HG02759 (cell line): ENCODE results near the gene LEAP2.
"Not testable (repeated sequence)": the region's sequence is repeated elsewhere in the genome, so short reads cannot be mapped to it uniquely, and the experiment has no call there.

Source experiments
- ATAC-seq: cut with Tn5 transposase; IDR thresholded peaks from one replicate; pipeline ENCODE4 v1.9.1; 2021; ENCODE audit warnings: mild to moderate bottlenecking, moderate library complexity; ENCODE audit not compliant: unreplicated experiment

LEAP2 gene

GRCh38 chr5:132840313-132840712 lies 33.2 kb upstream of the LEAP2 start:
- no peak for ATAC-seq

GRCh38 chr5:132840896-132841295 lies 32.6 kb upstream of the LEAP2 start:
- no peak for ATAC-seq

- ATAC-seq, result no peak
These were observed 32.2 kb upstream of the LEAP2 start for GRCh38 chr5:132841305-132841704.

GRCh38 chr5:132848270-132848669 lies 25.2 kb upstream of the LEAP2 start:
- ATAC-seq, result no peak

GRCh38 chr5:132849347-132849746 lies 24.1 kb upstream of the LEAP2 start:
- no peak for ATAC-seq

GRCh38 chr5:132850066-132850465 lies 23.4 kb upstream of the LEAP2 start:
- ATAC-seq, result no peak

GRCh38 chr5:132853323-132853722 lies 20.1 kb upstream of the LEAP2 start:
- ATAC-seq, result no peak

GRCh38 chr5:132853790-132854189 lies 19.7 kb upstream of the LEAP2 start:
- ATAC-seq, result no peak

GRCh38 chr5:132854301-132854700 lies 19.2 kb upstream of the LEAP2 start:
- no peak for ATAC-seq

GRCh38 chr5:132854992-132855391 lies 18.5 kb upstream of the LEAP2 start:
- ATAC-seq, result not testable (repeated sequence)

- no peak for ATAC-seq
These were observed 17.5 kb upstream of the LEAP2 start for GRCh38 chr5:132856011-132856410.

- ATAC-seq, result no peak
These were observed 13.5 kb upstream of the LEAP2 start for GRCh38 chr5:132859889-132860437.

- no peak for ATAC-seq
These were observed 12.7 kb upstream of the LEAP2 start for GRCh38 chr5:132860742-132861141.

GRCh38 chr5:132865668-132866341 lies 7.7 kb upstream of the LEAP2 start:
- ATAC-seq, result peak; percentile 21

- ATAC-seq, result peak; percentile 99
These were observed 7.0 kb upstream of the LEAP2 start, which contains the start of the genes GDF9 and UQCRQ for GRCh38 chr5:132866342-132867045. TSS of gene GDF9 (minus strand) at chr5:132866469. CDS start at chr5:132864533, 1,936 bp downstream. TSS of gene UQCRQ (plus strand) at chr5:132866642. CDS start at chr5:132866882, 240 bp downstream.

GRCh38 chr5:132867046-132867451 lies 6.4 kb upstream of the LEAP2 start:
- ATAC-seq, result peak; percentile 18

- no peak for ATAC-seq
These were observed 4.7 kb upstream of the LEAP2 start for GRCh38 chr5:132868754-132869153.

- no peak for ATAC-seq
These were observed 2.7 kb upstream of the LEAP2 start for GRCh38 chr5:132870801-132871200.

GRCh38 chr5:132871459-132872284 lies 1.8 kb upstream of the LEAP2 start:
- no peak for ATAC-seq

GRCh38 chr5:132872788-132873118 lies 715 bp upstream of the LEAP2 start:
- ATAC-seq, result no peak

GRCh38 chr5:132873930-132874271 lies 433 bp downstream of the LEAP2 start:
- no peak for ATAC-seq
